GM23338 (cell line): ENCODE results near the gene GAPDHS. TPM values are rescaled to one million over a fixed set of nuclear protein-coding genes. Genes with fewer than 3 reads are reported as not detected.

Experiments
- ATAC-seq: fragments of 200-7000 bp; cut with Tn5 transposase; 3 replicates; pipeline ENCODE4 v1.9.1; 2020
- DNase-seq: peaks from one replicate; pipeline ENCODE4 v3.0.0-alpha.2; 2015; ENCODE audit warnings: low spot score
- H2AFZ ChIP-seq: fragments of 200-600 bp; sonication (generic); 2 replicates; pipeline ENCODE4 v1.8.0; 2016; ENCODE audit warnings: antibody characterized with exemption, mild to moderate bottlenecking, moderate library complexity
- H3F3A ChIP-seq: fragments of 200-600 bp; sonication (generic); replicated peaks from 2 replicates; pipeline ENCODE4 v1.8.0; 2017; ENCODE audit warnings: antibody characterized with exemption, mixed run types, low read depth
- H3K27ac ChIP-seq: fragments of 200-600 bp; sonication (generic); 2 replicates; pipeline ENCODE4 v1.6.1; 2016; ENCODE audit warnings: low read depth
- H3K27me3 ChIP-seq: fragments of 200-600 bp; sonication (generic); 2 replicates; pipeline ENCODE4 v1.8.0; 2016; ENCODE audit warnings: mild to moderate bottlenecking, mixed run types, moderate library complexity; ENCODE audit not compliant: insufficient read depth
- H3K36me3 ChIP-seq: fragments of 200-600 bp; sonication (generic); 2 replicates; pipeline ENCODE4 v1.8.0; 2016; ENCODE audit warnings: mild to moderate bottlenecking; ENCODE audit not compliant: insufficient read depth
- H3K4me1 ChIP-seq: fragments of 200-600 bp; sonication (generic); 2 replicates; pipeline ENCODE4 v1.8.0; 2016; ENCODE audit warnings: mild to moderate bottlenecking, moderate library complexity; ENCODE audit not compliant: insufficient read depth
- H3K4me2 ChIP-seq: fragments of 200-600 bp; sonication (generic); 2 replicates; pipeline ENCODE4 v1.7.1; 2017; ENCODE audit warnings: mixed run types
- H3K4me3 ChIP-seq: fragments of 200-600 bp; sonication (generic); 2 replicates; pipeline ENCODE4 v1.6.1; 2016; ENCODE audit warnings: mixed run types
- H3K79me2 ChIP-seq: fragments of 200-600 bp; sonication (generic); replicated peaks from 2 replicates; pipeline ENCODE4 v1.8.0; 2017; ENCODE audit warnings: mild to moderate bottlenecking; ENCODE audit not compliant: insufficient read depth
- H3K9me2 ChIP-seq: fragments of 200-600 bp; sonication (generic); 2 replicates; pipeline ENCODE4 v1.8.0; 2017; ENCODE audit not compliant: insufficient read depth
- H4K20me1 ChIP-seq: fragments of 200-600 bp; sonication (generic); replicated peaks from 2 replicates; pipeline ENCODE4 v1.8.0; 2017; ENCODE audit warnings: mild to moderate bottlenecking; ENCODE audit not compliant: insufficient read depth
- H3K27ac Mint-ChIP-seq: 2 replicates; pipeline ENCODE4 v1.8.0; 2020; ENCODE audit warnings: inconsistent platforms, mild to moderate bottlenecking, moderate library complexity, mixed read lengths
- H3K27me3 Mint-ChIP-seq: 3 replicates; pipeline ENCODE4 v1.8.0; 2022; ENCODE audit warnings: low read depth, mild to moderate bottlenecking, moderate library complexity, mixed read lengths, inconsistent platforms; ENCODE audit not compliant: insufficient read depth, poor library complexity
- H3K36me3 Mint-ChIP-seq: 3 replicates; pipeline ENCODE4 v1.8.0; 2021; ENCODE audit warnings: low read depth, mild to moderate bottlenecking, inconsistent platforms, moderate library complexity, mixed read lengths
- H3K4me1 Mint-ChIP-seq: 3 replicates; pipeline ENCODE4 v1.8.0; 2020; ENCODE audit warnings: mild to moderate bottlenecking, inconsistent platforms, mixed read lengths
- H3K4me3 Mint-ChIP-seq: 3 replicates; pipeline ENCODE4 v1.8.0; 2021; ENCODE audit warnings: moderate library complexity, mild to moderate bottlenecking, inconsistent platforms, mixed read lengths
- H3K9me3 Mint-ChIP-seq: 3 replicates; pipeline ENCODE4 v1.8.0; 2020; ENCODE audit warnings: moderate library complexity, mild to moderate bottlenecking, inconsistent platforms, mixed read lengths
- CTCF ChIP-seq, 2 experiments: fragments of 200-600 bp in 1 of 2; sonication (generic) in 1 of 2; conservative IDR thresholded peaks; 2 replicates each; pipeline versions ENCODE4 v1.5.1 to v1.6.1; 2016 to 2017; ENCODE audit warnings: antibody characterized with exemption in 2 of 2, low read depth in 2 of 2, mild to moderate bottlenecking in 2 of 2, moderate library complexity in 1 of 2
- POLR2AphosphoS5 ChIP-seq: IDR thresholded peaks from 2 replicates; pipeline ENCODE4 v1.6.1; 2016; ENCODE audit warnings: antibody characterized with exemption, low read depth
- ZNF462 ChIP-seq: fragments of 250-450 bp; sonication (Bioruptor Pico); IDR thresholded peaks from 2 replicates; pipeline ENCODE4 v1.5.0; 2020; ENCODE audit warnings: mild to moderate bottlenecking, moderate library complexity
- polyA plus RNA-seq: library from polyadenylated mRNA; unstranded; fragments of >200 nt; fragmentation: Nextera tagmentation; extraction: Ambion mirVana; gene quantifications from 2 replicates; pipeline ENCODE4 v1.2.1, GENCODE V29; 2016
- total RNA-seq: library from RNA; depleted of rRNA; stranded (reverse); fragments of >200 nt; shearing (Covaris generic); gene quantifications from 2 replicates; pipeline ENCODE4 v1.2.3, GENCODE V29; 2014

GAPDHS gene
- total and polyA plus RNA-seq, 2 experiments from 2014 or later = not detected

GRCh38 chr19:35509018-35509652, 24.1 kb upstream of the GAPDHS start:
- H3K4me3 Mint-ChIP-seq = peak overlapping the region; percentile 97
- no peak for TF ChIP-seq CTCF (conservative IDR thresholded peaks at IDR 0.05; ENCODE audit: low read depth in 2 of 2)
- no peak for TF ChIP-seq ZNF462 (CRISPR knock-in tag)
- peak; percentile 39 for TF ChIP-seq POLR2AphosphoS5
- Histone ChIP-seq H3K4me2 (peak overlapping the region; percentile 98), H4K20me1 (peaks cover 12% of the 10 kb centered on the region), H3K27me3 (peaks cover 2% of the 10 kb centered on the region; the same call in 1 of the 2 replicates), H2AFZ (no peak overlapping the region; the same call in 1 of the 2 replicates), H3K4me1 (peaks cover 20% of the 10 kb centered on the region), H3K9me2 (no peaks in the 10 kb centered on the region), H3K79me2 (peaks cover 33% of the 10 kb centered on the region), H3F3A (0 out of 2 replicates have a peak, but pooled peaks cover 3% of the 10 kb centered on the region), H3K27ac (peak overlapping the region; percentile 93), H3K4me3 (peak overlapping the region; percentile 87), H3K36me3 (peaks cover 33% of the 10 kb centered on the region)
- H3K27me3 Mint-ChIP-seq = peaks cover 13% of the 10 kb centered on the region
- H3K4me1 Mint-ChIP-seq = peaks cover 29% of the 10 kb centered on the region
- DNase-seq (peak; percentile 78), ATAC-seq (peak; percentile 53)
- H3K27ac Mint-ChIP-seq = peak overlapping the region; percentile 99
- H3K36me3 Mint-ChIP-seq = peaks cover 49% of the 10 kb centered on the region
- H3K9me3 Mint-ChIP-seq = no peaks in the 10 kb centered on the region; the same call in 2 of the 3 replicates
